C4-2B (cell line): ENCODE data around the gene UNC93A.

Experiments
- CTCF ChIP-seq: fragments of 450-650 bp; conservative IDR thresholded peaks from 2 replicates; pipeline ENCODE4 v1.5.1; 2017; ENCODE audit warnings: mild to moderate bottlenecking
- ZFX ChIP-seq: fragments of 450-650 bp; IDR thresholded peaks from 2 replicates; pipeline ENCODE4 v1.6.1; 2017

DNA sequence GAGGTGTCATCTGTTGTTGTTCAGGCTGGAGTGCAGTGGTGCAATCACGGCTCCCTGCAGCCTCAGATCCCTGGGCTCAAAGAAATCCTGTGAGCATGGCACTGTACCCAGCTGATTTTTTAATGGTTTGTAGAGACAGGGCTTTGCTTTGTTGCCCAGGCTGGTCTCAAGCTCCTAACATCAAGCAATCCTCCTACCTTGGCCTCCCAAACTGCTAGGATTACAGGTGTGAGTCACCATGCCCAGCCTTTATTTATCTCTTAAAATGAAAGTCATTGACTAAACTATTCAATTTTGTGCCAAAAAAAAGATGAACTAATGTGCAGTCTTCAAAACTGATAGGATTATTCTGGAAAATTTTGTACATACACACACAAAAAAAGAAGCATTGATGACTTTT is 38.8 kb upstream of the UNC93A start:
- TF ChIP-seq CTCF (no peak), ZFX (no peak)
